ENCODE results near the gene AP2A2. TPM values are rescaled to one million over a fixed set of nuclear protein-coding genes. Genes with fewer than 3 reads are reported as not detected.

AP2A2 gene
- total and polyA plus RNA-seq, 8 donors = 15.0 to 350 (median 39.9) TPM

DNA sequence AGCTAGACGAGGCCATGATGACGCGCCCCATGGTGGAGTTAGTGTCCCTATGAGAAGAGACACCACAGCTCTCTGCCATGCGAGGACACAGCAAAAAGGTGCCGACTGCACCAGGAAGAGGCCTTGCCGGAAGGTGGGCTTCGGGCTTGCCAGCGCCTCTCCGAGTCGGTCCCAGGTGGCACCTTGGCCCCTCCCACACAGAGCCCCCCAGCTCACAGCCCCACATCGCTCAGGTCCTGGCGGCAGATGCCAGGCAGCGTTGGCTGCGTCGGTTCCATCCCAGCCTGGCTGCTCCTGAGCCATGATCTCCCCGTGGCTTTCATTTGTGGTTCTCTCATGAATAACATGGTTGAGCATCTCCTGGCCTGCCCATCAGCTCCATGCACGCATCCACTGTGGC lies 39.1 kb upstream of the AP2A2 start:
- no peak overlapping the region for H3K4me3 ChIP-seq
- H3K4me1 ChIP-seq = no peaks in the 10 kb centered on the region
- DNase-seq = no peak
- no peak for TF ChIP-seq CTCF (IDR thresholded peaks at IDR 0.05)
- no peak for TF ChIP-seq EP300 (IDR thresholded peaks at IDR 0.05)
- intact Hi-C loops (cut with DNase I; ENCODE audit: low total_unique reads) = no loop called here
- H3K27me3 ChIP-seq = no peaks in the 10 kb centered on the region
- no peaks in the 10 kb centered on the region for H3K9me3 ChIP-seq
- H3K27ac ChIP-seq = no peak overlapping the region
- 93 to 97% (median 97%) methylated on average over 16 to 17 of the region's 17 CpGs for WGBS, 5 donors
- H3K36me3 ChIP-seq = peaks cover 10 to 97% (median 71%) of the 10 kb centered on the region in 4 donors

- WGBS, 5 donors = 95 to 98% (median 96%) methylated on average over 14 of the region's 14 CpGs
- H3K27me3 ChIP-seq = no peaks in the 10 kb centered on the region
- no peaks in the 10 kb centered on the region for H3K9me3 ChIP-seq
- no peak for TF ChIP-seq POLR2A (IDR thresholded peaks at IDR 0.05)
- DNase-seq = no peak
- H3K27ac ChIP-seq = no peak overlapping the region
- no peaks in the 10 kb centered on the region for H3K4me1 ChIP-seq
- intact Hi-C loops (cut with DNase I; ENCODE audit: low total_unique reads) = no loop called here
- H3K4me3 ChIP-seq = no peak overlapping the region
- peaks cover 9 to 93% (median 63%) of the 10 kb centered on the region in 4 donors for H3K36me3 ChIP-seq
Measured at GRCh38 chr11:887589-887988, 38.1 kb upstream of the AP2A2 start.

GRCh38 chr11:888310-889212 lies 37.1 kb upstream of the AP2A2 start:
- H3K4me1 ChIP-seq = no peaks in the 10 kb centered on the region
- WGBS, 5 donors = 88 to 93% (median 91%) methylated on average over 37 to 45 of the region's 45 CpGs
- no peaks in the 10 kb centered on the region for H3K9me3 ChIP-seq
- DNase-seq = no peak
- H3K27me3 ChIP-seq = no peaks in the 10 kb centered on the region
- peaks cover 4 to 83% (median 57%) of the 10 kb centered on the region in 4 donors for H3K36me3 ChIP-seq
- H3K27ac ChIP-seq = no peak overlapping the region
- TF ChIP-seq POLR2AphosphoS5 (IDR thresholded peaks at IDR 0.05) = no peak
- TF ChIP-seq CTCF (IDR thresholded peaks at IDR 0.05) = no peak
- TF ChIP-seq POLR2A (IDR thresholded peaks at IDR 0.05) = no peak
- TF ChIP-seq EP300 (IDR thresholded peaks at IDR 0.05) = no peak
- no peak overlapping the region for H3K4me3 ChIP-seq
- intact Hi-C loops (cut with DNase I; ENCODE audit: low total_unique reads) = no loop called here

DNA sequence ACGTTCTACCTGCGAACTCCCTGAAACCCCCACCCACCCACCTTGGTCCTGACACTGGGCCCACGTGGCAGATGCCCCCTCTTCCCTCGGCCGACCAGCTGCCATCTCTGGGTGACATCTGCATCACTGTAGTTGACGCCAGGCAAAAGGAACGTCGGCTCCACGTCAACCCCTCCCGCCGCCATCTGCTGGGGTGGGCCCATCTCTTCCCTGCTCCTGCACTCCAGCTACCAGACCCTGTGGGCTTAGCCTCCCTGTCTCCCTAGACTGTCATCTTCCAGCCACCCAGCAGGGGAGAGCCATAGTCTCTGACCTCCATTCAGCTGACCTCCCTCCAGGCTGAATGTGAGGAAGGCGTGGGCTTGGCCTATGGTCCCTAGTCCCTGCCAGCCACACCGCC lies 36.4 kb upstream of the AP2A2 start:
- Histone ChIP-seq H3K4me3 (no peak overlapping the region), H3K27me3 (no peaks in the 10 kb centered on the region), H3K4me1 (no peaks in the 10 kb centered on the region), H3K27ac (no peak overlapping the region), H3K36me3 (peaks cover 4 to 78% (median 50%) of the 10 kb centered on the region in 4 donors), H3K9me3 (no peaks in the 10 kb centered on the region)
- WGBS, 5 donors = 91 to 94% (median 93%) methylated on average over 12 to 13 of the region's 13 CpGs
- intact Hi-C loops (cut with DNase I; ENCODE audit: low total_unique reads) = no loop called here
- TF ChIP-seq EP300 (IDR thresholded peaks at IDR 0.05) (no peak), POLR2AphosphoS5 (IDR thresholded peaks at IDR 0.05) (no peak), CTCF (IDR thresholded peaks at IDR 0.05) (no peak), POLR2A (IDR thresholded peaks at IDR 0.05) (no peak)
- DNase-seq = no peak

Measured in stomach (tissue), 9 donors.